ENCODE results near the gene BRD4. TPM values are rescaled to one million over a fixed set of nuclear protein-coding genes. Genes with fewer than 3 reads are reported as not detected.
A peak's percentile ranks its signal among the peaks of the same experiment; 100 is the strongest.

BRD4 gene
- total and polyA plus RNA-seq, 8 donors, result 10.6 to 113 (median 20.5) TPM

DNA sequence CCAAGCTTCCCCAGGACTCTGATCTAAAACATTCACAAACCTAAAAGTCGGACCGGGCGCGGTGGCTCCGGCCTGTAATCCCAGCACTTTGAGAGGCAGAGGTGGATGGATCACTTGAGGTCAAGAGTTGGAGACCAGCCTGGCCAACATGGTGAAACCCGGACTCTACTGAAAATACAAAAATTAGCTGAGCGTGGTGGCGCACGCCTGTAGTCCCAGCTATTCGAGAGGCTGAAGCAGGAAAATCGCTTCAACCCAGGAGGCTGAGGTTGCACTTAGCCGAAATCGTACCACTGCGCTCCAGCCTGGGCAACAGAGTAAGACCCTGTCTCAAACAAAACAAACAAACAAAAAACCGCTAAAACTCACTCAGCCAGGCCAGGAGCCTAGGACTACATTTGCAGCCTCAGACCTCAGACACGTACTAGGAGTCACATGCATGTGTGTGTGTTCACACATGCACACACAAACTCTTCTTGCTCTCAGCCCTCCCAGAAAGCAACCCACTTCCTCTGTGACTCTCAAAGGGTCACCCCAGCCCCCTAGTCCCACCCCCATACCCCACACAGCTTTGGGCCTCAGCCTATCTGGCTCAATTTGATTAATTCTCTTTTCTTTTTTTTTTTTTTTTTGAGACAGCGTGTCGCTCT is 130.8 kb downstream of the BRD4 start:
- Histone ChIP-seq H3K4me1 (peaks cover 17 to 33% (median 29%) of the 10 kb centered on the region in 4 donors), H3K27ac (no peak overlapping the region), H3K27me3 (peaks cover 0 to 67% (median 19%) of the 10 kb centered on the region in 3 donors), H3K9me3 (no peaks in the 10 kb centered on the region), H3K36me3 (no peaks in the 10 kb centered on the region), H3K4me3 (peak overlapping the region in 1 of 4 donors; percentile 40)
- 83 to 89% (median 87%) methylated on average over 17 to 18 of the region's 18 CpGs for WGBS, 5 donors
- TF ChIP-seq POLR2AphosphoS5 (IDR thresholded peaks at IDR 0.05) (no peak), EP300 (IDR thresholded peaks at IDR 0.05) (no peak), CTCF (IDR thresholded peaks at IDR 0.05) (no peak), POLR2A (IDR thresholded peaks at IDR 0.05) (no peak)
- intact Hi-C loops (cut with DNase I; ENCODE audit: low total_unique reads), result no loop called here
- DNase-seq, result no peak

GRCh38 chr19:15200553-15201364 is 131.6 kb downstream of the BRD4 start, which contains the start of gene NOTCH3:
TSS of gene NOTCH3 (minus strand) at chr19:15200995. CDS start at chr19:15200905, 90 bp downstream.
- Histone ChIP-seq H3K9me3 (no peaks in the 10 kb centered on the region), H3K36me3 (no peaks in the 10 kb centered on the region), H3K27me3 (peaks cover 0 to 75% (median 21%) of the 10 kb centered on the region in 3 donors), H3K27ac (peak within 1 kb of the TSS; percentile 16 to 77 (median 65)), H3K4me3 (peak within 1 kb of the TSS; percentile 40 to 60 (median 48)), H3K4me1 (peaks cover 19 to 40% (median 33%) of the 10 kb centered on the region in 4 donors)
- intact Hi-C loops (cut with DNase I; ENCODE audit: low total_unique reads), result no loop called here
- peak in 1 of 2 donors; percentile 73 for DNase-seq
- 2 to 7% (median 4%) methylated on average over 17 to 74 of the region's 74 CpGs for WGBS, 5 donors
- TF ChIP-seq CTCF (IDR thresholded peaks at IDR 0.05) (no peak), POLR2A (IDR thresholded peaks at IDR 0.05) (no peak), EP300 (IDR thresholded peaks at IDR 0.05) (no peak), POLR2AphosphoS5 (IDR thresholded peaks at IDR 0.05) (no peak)

GRCh38 chr19:15199661-15200552 is 132.4 kb downstream of the BRD4 start:
- H3K4me3 ChIP-seq, result peak overlapping the region; percentile 40 to 60 (median 48)
- H3K9me3 ChIP-seq, result no peaks in the 10 kb centered on the region
- peaks cover 28 to 49% (median 40%) of the 10 kb centered on the region in 4 donors for H3K4me1 ChIP-seq
- H3K36me3 ChIP-seq, result no peaks in the 10 kb centered on the region
- H3K27me3 ChIP-seq, result peaks cover 0 to 83% (median 30%) of the 10 kb centered on the region in 3 donors
- WGBS, 5 donors, result 0 to 5% (median 4%) methylated on average over 13 to 76 of the region's 82 CpGs
- TF ChIP-seq POLR2AphosphoS5 (IDR thresholded peaks at IDR 0.05) (no peak), EP300 (IDR thresholded peaks at IDR 0.05) (no peak), CTCF (IDR thresholded peaks at IDR 0.05) (no peak), POLR2A (IDR thresholded peaks at IDR 0.05) (no peak)
- H3K27ac ChIP-seq, result peak overlapping the region; percentile 16 to 77 (median 65)
- intact Hi-C loops (cut with DNase I; ENCODE audit: low total_unique reads), result no loop called here
- peak in 1 of 2 donors; percentile 91 for DNase-seq

All from stomach (tissue), 9 donors.